ENCODE results near the gene BMPR1B.

The BMPR1B gene

DNA sequence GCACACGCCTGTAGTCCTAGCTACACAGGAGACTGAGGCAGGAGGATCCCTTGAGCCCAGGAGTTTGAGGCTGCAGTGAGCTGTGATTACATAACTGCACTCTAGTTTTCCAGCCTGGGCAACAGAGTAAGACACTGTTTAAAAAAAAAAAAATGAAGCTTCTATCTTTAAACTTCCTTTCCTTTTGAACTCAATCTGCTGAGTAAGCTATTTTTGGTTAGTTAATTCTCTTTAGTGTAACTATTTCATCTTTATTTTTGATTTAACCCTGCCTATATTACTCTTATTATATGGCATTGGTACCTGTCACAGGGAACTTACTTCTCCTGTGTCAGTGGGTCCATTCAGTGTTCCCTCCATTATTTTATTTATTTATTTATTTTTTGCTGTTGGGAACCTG lies 160.8 kb downstream of the BMPR1B start:
- DNase-seq = no peak

DNA sequence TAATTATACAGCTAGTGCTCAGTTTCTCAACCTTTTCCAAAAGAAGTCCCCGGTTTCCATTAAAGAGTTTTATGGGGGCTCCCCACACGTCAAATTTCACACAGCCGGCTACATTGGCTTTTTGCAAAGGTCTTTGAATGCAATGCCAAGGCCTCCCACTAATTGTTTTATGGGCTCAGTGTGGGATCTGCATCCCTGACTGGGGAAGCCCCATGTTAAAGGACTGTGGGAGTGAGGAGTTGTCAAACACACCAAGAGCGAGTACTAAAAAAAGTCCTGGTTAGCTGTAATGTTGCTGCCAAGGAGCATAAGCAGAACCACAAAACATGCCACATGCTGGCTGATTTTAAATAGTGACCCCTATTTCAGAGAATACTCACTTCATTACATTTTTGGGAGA lies 162.6 kb downstream of the BMPR1B start:
- DNase-seq = no peak

DNA sequence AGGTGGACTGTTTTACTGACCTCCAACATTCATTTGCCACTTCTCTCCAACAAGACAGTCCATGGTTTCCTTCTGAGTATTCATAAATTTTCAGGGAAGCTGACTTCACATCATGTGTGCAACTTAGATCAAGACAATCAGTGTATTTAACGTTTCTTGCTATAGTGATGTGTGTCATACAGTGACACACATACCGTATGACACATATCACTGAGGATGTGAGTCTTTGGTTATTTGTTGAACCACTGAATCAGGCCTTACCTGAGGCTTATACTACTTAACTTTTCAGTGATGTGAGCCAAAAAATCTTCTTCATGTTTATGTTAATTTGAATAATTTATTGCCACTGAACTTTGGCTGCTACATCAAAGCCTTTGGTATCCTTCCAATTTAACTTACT lies 166.8 kb downstream of the BMPR1B start:
- no peak for DNase-seq

DNA sequence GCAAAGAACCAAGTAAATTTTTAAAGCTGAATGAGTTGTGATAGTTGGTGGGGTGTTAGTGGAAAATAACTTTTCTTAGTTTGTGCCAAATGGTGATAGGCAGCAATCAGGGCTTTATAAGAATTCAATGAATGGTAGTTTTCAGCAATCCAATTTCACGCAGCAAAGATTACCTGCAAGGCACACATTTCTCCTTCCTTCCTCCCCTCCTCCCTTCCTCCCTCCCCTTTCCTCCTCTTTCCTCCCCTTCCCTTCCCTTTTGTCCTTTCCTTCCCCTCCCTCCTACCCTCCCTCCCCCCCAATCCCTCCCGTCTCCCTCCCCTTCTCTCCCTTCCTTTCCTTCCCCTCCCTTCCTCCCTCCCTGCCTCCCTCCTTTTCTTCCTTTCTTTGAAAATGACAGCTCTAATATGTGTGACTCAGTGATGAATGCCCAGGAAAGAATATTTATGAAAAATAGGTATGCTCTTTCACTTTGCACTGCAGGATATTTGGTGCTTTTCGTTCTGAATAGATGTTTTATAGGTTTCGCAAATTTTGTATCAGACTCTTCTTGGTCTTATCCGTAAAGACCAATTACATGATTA lies 168.1 kb downstream of the BMPR1B start:
- DNase-seq = no peak

DNA sequence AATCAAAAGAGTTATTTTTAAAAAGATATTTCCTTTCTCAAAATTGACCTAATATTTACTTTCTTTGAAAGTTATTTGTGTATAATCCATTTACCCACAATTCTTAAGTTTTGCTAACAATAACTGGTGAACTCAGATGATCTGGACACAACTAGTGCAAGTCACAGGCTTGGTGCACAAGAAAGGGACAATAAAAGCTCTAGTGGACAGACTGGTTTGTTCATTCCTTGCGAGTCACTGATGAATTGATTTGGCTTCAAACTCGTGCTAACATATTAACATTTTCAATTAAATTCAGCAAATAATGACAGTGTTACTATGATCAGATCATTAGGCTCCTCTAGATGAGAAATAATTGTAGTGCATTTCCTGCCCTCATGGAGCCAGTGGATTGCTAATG lies 169.2 kb downstream of the BMPR1B start:
- DNase-seq = no peak

DNA sequence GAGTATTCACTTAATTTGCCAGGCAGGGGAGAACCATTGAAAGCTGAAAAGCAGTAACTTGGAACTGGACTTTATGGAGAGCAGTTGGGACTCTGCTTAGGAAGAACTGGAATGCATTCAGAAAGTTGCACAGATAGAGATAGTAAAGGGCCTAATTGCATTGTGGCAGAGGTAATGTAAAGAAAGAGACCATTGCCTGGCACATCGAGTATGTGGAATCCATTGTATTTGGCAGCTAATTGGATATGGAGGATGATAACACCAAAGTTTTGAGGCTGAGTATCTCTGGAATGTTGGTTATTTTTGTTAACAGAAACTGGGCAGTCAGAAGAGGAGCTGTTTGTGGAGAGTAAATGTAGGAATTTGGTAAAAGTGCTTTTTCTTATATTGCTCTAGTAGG lies 169.9 kb downstream of the BMPR1B start:
- DNase-seq = no peak

DNA sequence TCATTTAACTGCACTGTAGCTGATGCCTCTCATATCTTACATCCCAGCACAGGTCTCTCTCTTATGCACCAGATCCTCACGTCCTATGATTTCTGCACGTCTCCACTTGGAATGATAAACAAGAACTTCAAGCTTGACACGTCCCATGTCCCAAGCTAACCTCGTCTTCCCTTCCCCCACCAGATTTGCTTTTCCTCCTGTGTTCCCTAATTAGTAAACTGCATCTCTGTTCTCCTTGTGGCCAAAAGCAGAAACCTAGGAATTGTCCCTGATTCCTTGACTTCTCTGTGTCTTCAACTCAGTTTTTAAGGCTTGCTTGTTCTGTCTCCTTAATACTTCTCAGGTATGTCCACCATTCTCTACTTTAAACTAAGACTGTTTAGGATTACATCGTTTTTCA lies 171.9 kb downstream of the BMPR1B start:
- DNase-seq = no peak

DNA sequence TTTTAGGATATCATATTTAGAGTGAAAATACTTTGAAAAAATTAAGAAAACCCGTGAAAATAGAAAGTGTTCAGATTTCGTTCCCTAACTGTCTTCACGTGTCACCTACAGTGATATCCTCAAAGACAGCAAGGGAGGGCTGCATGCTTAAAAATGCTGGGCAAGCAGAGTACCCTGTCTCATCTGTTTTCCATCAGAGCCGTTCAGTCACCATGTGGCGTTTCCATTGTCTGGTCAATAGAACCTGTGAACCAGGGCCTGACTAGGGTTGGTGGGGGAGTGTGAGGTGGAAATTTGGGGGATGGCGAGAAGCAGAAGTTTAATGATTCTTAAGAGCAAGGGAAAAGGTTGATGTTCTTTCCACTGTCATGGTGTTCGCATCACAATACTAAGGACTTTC lies 173.9 kb downstream of the BMPR1B start:
- DNase-seq = no peak

DNA sequence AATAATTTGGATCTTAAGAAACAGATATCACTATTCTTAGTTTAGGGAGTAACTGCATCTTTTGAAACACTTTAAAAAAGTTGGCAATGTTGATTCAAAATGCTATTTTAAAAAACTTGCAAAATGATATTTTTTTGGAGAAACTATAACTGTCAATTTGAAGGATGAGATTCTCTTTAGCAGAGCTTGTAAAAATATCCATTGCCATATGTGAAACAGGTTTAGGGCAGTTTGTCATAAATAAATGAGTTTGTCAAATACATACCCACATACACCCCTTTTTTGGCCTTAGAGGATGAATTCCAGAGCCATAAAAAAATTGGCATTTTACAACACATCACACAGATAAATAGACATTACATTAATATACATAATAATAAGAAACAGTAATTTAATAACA lies 174.6 kb downstream of the BMPR1B start:
- no peak for DNase-seq

DNA sequence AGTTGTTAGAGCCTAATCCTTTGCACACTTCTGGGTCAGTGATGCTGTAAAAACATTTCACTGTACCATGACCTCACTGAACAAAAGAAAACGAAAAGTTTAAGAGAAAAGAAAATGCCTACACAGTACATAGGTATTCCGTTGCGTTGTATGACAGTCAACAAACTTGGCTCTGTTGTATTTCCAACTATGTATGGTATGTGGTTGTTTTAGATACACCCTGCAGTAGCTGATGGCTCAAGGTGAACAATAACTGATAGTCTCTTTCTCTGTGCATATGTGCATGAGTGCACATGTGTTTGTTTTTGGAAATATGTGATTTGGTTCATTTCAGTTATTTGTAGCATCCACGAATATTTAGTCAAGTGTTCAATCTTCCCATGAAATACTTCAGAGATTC lies 176.0 kb downstream of the BMPR1B start:
- no peak for DNase-seq

DNA sequence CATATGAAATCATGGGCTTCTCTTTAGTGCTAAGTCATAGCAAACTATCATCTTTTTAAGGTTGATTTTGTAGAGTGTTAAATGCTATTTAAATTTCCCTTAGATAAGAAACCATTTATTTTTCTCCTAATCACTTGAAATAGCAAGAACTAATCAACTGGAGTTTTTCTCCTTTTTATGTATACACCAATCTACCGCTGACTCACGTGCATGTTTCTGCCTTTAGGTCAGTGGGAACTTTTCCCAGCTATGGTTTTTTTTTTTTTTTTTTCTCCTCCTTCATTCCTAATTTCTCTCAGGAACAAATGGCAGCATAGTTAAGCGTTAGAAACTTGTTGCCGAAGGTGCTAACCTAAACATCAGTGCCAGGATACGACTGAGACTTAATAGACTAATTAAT lies 176.4 kb downstream of the BMPR1B start:
- no peak for DNase-seq

DNA sequence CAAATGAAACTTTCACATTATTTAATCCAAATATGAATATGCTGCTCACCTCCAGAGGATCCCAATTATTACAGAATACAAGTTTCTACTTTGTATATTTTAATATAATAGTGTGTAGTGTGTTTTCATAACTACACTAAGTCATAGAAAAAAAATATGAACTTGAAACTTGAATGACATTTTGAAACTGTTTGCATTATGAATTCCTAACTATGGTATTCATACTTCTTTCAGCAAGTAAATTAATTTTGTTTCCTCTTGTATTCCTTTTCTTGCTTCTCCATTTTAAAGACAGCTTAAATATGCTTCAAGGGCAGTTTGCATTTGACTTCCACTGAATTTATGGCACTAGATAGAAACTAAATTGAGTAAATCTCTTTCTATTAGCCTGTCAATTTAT lies 177.1 kb downstream of the BMPR1B start:
- no peak for DNase-seq

DNA sequence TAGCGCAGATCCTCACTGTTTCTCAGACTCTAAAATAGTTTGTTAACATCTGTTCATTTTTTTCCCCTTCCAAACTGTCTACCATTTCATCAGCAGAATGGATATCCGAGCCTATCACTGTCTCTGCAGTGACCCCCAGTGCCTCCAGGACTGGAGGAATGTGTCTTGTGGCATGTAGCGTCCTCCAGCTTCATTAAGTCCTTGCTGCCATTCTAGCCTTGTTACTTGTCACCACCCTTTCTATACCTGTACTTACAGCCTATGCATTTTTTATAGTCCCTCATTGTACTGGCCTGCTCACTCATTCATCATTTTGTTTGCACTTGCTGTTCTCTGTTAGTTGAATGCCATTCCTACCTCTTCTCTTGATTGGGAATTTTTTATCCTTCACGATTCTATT lies 179.1 kb downstream of the BMPR1B start:
- DNase-seq = no peak

DNA sequence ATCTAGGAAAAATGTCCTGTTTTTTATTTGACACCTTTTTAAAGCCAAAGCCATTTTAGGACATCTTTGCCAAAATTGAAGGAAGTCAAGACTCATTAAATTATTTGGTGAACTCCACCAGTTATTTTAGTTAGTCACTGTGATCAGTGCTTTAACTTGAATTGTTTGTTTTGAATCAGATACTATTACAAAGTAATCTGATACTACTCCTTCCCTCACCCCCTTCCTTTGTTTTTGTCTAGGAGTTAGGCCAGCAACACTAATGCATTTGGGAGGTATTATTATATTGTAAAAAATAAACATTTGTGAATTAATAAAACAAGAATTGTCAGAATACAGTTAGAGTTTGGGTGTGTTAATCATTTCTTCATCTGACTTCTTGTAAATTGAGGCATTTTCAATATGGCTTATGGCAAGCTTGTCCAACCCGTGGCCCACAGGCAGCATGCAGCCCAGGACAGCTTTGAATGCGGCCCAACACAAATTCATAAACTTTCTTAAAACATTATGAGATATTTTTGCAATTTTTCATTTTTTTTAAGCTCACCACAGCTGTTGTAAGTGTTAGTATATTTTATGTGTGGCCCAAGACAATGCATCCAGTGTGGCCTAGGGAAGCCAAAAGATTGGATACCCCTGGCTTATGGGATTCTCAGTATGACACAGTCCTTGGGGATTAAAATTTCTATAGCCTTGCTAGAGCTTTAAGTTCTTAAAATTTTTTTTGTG lies 182.2 kb downstream of the BMPR1B start:
- DNase-seq = no peak

DNA sequence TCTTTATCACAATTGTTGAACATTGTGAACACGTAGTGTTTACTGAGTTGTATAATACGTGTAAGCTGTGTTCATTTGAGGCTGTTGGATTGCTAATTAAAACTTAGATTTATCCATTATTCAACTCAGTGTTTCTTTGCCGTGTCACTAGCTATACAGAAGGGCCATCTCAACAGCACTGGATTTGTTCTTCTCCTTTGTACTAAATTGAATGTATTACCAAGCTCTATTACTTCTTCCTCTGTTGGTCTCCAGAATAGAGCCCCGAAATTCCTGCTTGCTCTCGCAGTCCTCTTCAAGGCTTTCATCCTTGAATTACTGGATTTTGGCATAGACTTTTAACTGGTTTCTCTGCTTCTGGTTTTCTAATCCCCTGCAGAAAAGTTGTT lies 182.8 kb downstream of the BMPR1B start:
- DNase-seq = no peak

DNA sequence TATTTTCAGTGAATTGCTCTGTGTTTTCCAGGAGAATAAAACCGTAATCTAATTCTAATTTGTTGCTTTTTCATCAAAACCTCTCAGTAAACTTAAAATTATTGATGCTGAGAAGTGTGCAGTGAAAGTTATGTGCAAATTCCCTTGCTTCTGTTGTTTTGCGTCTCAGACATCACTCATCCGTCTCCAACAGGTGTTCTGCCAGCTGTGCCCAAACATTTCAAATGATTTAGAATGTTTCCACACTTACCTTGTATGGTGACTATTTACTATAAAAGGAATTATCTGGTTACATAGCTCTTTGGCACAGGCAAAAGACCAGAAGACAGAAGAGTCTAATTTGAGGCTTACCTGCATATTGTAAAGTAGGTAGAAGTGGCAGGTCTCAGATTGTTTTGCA lies 184.0 kb downstream of the BMPR1B start:
- no peak for DNase-seq

DNA sequence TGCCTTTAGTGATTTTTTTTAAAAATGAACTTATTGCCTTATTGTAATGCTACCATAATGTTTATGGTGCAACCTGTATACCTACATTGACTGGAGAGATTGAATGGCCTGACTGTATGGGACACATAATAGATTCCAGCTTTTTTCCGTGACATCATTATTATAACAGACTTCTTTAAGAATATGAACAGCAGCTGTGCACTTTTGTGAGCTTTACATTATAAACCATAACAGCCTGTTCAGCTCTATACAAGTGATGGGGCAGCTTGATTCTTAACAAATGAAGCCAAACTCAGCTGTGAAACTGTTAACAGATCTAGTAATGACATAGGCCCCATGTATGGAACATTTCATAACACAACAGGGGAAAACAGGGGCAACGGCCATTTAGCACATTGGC lies 187.0 kb downstream of the BMPR1B start:
- no peak for DNase-seq

DNA sequence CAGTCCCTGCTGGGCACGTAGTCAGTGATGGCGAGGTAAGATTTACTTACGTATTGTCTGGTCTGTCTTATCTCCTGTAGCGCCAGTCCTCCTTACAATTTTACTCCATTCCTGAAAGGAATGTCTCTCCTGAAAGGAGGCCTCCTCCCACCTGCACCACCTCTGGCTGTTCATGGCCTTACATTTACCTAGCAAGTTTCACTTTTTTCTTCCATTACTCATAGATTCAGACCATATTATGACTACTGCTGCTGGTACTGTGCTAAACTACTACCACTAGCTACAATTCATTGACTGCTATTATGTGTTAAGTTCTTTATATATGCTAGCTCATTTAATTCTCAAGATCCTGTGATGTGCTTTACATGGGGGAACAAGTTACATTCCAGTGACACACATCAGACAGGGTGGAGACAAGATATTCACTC lies 189.9 kb downstream of the BMPR1B start:
- no peak for DNase-seq

DNA sequence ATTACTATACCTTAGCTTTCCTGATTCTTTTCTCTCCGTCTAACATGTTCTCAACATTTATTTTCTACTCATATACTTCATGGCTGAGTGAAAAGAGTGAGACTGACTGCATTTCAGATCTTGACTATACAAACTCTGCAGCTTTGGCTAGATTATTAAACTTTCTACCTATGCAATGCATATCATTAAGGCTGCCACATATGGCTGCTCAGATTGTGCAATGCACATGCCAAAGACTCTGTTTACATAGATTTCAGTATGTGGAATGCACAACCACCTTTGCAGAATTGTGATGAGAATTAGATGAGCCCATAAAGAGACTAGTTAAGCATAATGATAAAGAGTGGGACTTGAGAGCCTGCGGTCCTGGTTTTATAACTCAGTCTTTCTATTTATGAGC lies 196.5 kb downstream of the BMPR1B start:
- no peak for DNase-seq

DNA sequence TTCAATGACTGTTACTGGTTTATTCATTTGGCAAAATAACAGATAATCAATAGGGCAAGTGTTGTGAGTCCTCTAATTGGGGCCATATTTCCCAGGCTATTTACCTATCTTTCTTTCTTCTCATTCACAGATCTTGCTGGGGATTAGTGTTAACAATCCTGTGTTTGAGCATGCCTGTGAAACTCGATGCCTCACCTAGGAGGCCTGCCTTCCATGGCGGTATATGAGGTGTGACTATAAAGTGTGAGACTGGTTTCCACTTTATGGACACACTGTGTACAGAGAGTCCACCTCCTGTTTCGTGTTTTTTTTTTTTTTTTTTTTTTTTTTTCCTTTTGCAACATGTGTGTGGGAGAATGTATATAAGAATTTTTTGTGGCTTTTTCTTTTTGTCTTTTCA lies 199.3 kb downstream of the BMPR1B start:
- DNase-seq = no peak

DNA sequence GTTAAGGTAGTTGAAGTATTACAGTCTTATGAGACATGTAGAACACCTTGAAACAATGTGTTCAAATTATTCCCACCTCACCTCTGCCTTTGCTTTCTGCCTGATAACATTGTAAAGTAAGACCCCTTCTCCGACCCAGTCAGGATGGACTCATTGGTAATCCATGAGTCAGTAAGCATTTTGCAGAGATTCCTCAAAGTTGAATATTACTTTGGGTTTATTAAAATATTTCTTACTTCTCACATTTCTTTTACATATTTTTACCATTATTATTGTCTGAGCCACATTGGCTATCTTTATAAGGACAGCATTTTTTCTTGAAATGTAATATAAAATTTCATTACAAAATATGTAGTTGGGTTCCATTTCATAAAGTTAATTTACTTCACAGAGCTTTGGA lies 201.6 kb downstream of the BMPR1B start:
- no peak for DNase-seq

DNA sequence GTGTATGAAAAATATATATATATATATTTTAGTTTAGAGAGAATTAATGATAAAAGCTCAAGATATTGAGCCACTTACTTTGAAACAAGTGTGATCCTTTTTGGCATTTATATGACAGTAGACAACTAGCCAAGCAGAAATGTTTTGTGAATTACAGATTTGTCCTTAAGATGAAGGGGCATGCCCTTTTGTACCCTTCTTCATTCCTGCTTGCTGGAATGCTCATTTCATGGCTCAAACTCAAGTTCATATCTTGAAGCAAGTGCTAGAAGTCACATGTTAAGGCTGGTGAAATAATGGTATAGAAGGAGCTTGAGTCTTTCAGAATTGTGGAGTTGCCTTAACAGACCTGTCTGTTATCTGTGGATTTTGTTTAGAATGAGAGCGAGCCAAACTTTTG lies 203.0 kb downstream of the BMPR1B start:
- DNase-seq = no peak

DNA sequence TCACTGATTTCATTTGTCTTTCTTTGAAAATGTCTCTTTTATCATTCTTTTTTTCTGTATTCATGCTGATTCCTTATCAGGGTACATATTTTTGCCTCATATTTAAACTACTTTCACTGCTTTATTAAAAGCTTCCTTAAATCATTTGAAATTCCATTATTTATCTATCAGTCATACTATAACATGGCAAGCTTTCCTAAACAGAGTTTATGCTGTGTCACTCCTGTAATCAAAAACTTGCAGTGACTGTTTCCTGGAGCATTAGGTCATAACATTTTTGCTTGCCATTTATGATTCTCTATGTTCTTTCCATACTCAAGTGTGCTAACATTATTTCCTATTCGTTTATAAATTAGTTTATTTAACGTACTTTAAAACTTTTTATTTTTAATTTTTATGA lies 203.7 kb downstream of the BMPR1B start:
- no peak for DNase-seq

DNA sequence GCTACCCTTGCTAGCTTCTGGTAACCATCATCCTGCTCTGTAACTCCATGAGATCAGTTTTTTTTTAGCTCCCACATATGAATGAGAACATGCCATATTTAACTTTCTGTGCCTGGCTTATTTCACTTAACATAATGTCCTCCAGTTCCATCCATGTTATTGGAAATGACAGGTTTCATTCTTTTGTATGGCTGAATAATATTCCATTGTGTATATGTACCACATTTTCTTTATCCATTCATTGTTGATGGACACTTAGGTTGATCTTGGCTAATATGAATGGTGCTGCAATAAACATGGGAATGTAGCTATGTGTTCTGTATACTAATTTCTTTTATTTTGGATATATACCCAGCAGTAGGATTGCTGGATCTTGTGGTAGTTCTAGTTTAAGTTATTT lies 204.7 kb downstream of the BMPR1B start:
- no peak for DNase-seq

DNA sequence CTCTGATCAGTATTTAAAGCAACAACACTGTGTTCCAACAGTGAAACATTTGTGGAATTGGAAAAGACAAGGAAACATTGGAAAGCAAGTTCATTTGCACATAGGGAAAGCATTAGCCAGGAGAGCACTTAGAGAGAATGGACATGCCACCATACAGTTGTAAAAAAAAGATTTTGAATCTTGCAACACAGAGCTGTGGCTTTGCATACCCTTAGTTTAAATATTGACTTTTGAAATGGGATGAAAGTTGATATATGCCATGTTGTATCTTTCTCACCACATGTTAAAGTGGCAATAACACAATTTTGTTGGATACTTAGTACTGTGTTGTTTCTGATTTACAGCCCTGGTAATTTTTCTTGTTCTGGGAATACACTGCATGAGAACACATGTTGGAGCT lies 208.1 kb downstream of the BMPR1B start:
- DNase-seq = no peak
